DMS79 (cell line): ENCODE results near the gene LTBP2.

Experiments used
- DNase-seq: peaks from one replicate; lab custom pipeline; 2025; lab: John Stamatoyannopoulos, UW

The LTBP2 gene

GRCh38 chr14:74611650-74612349 lies at the start of gene LTBP2:
TSS of gene LTBP2 (minus strand) at chr14:74612237. CDS start at chr14:74611944, 293 bp downstream.
- peak; percentile 22 for DNase-seq

GRCh38 chr14:74660863-74661262 lies 48.8 kb upstream of the LTBP2 start:
- DNase-seq: no peak

GRCh38 chr14:74660167-74660566 lies 48.1 kb upstream of the LTBP2 start:
- DNase-seq: peak; percentile 45

GRCh38 chr14:74658535-74659131 lies 46.6 kb upstream of the LTBP2 start:
- DNase-seq: no peak

- no peak for DNase-seq
These were observed 44.9 kb upstream of the LTBP2 start for GRCh38 chr14:74656964-74657363.

GRCh38 chr14:74655599-74656395 lies 43.8 kb upstream of the LTBP2 start:
- DNase-seq: no peak

- no peak for DNase-seq
These were observed 42.9 kb upstream of the LTBP2 start for GRCh38 chr14:74654931-74655330.

GRCh38 chr14:74653386-74654138 lies 41.5 kb upstream of the LTBP2 start:
- DNase-seq: no peak

- no peak for DNase-seq
These were observed 40.5 kb upstream of the LTBP2 start for GRCh38 chr14:74652541-74652940.

GRCh38 chr14:74650927-74651686 lies 39.1 kb upstream of the LTBP2 start:
- no peak for DNase-seq

- no peak for DNase-seq
These were observed 37.6 kb upstream of the LTBP2 start for GRCh38 chr14:74649673-74650072.

- no peak for DNase-seq
These were observed 37.1 kb upstream of the LTBP2 start for GRCh38 chr14:74649167-74649566.

- no peak for DNase-seq
These were observed 36.6 kb upstream of the LTBP2 start for GRCh38 chr14:74648601-74649000.

GRCh38 chr14:74647678-74648461 lies 35.8 kb upstream of the LTBP2 start:
- peak; percentile 97 for DNase-seq

- DNase-seq: no peak
These were observed 35.1 kb upstream of the LTBP2 start for GRCh38 chr14:74647061-74647677.

GRCh38 chr14:74645756-74646470 lies 33.9 kb upstream of the LTBP2 start:
- DNase-seq: no peak

- DNase-seq: no peak
These were observed 33.2 kb upstream of the LTBP2 start for GRCh38 chr14:74645244-74645643.

- no peak for DNase-seq
These were observed 29.8 kb upstream of the LTBP2 start for GRCh38 chr14:74641601-74642391.

- no peak for DNase-seq
These were observed 26.9 kb upstream of the LTBP2 start for GRCh38 chr14:74638966-74639365.
